HG03520 (cell line): Measurements from ENCODE around the gene PEX13.
"Not testable (repeated sequence)": the region's sequence is repeated elsewhere in the genome, so short reads cannot be mapped to it uniquely, and the experiment has no call there.

Experiments
- ATAC-seq: cut with Tn5 transposase; IDR thresholded peaks from one replicate; pipeline ENCODE4 v1.9.1; 2021; ENCODE audit warnings: mild to moderate bottlenecking, moderate library complexity; ENCODE audit not compliant: unreplicated experiment

The PEX13 gene

GRCh38 chr2:61006486-61007105, 10.9 kb upstream of the PEX13 start:
- ATAC-seq: no peak

- no peak for ATAC-seq
These were observed 8.2 kb upstream of the PEX13 start for GRCh38 chr2:61009355-61009754.

- no peak for ATAC-seq
These were observed 5.8 kb upstream of the PEX13 start for GRCh38 chr2:61011678-61012077.

- not testable (repeated sequence) for ATAC-seq
These were observed 5.2 kb upstream of the PEX13 start for GRCh38 chr2:61012303-61012702.

- ATAC-seq: no peak
These were observed 4.1 kb upstream of the PEX13 start for GRCh38 chr2:61013382-61013781.

- ATAC-seq: no peak
These were observed 2.8 kb upstream of the PEX13 start for GRCh38 chr2:61014763-61015162.

GRCh38 chr2:61015976-61016375, 1.5 kb upstream of the PEX13 start:
- no peak for ATAC-seq

- ATAC-seq: peak; percentile 9
These were observed 1.0 kb upstream of the PEX13 start for GRCh38 chr2:61016392-61017002.

GRCh38 chr2:61017003-61017555, 441 bp upstream of the PEX13 start:
- ATAC-seq: peak; percentile 49

- ATAC-seq: no peak
These were observed 817 bp downstream of the PEX13 start for GRCh38 chr2:61018318-61018755.

- no peak for ATAC-seq
These were observed 1.3 kb downstream of the PEX13 start for GRCh38 chr2:61018798-61019197.

GRCh38 chr2:61021228-61021660, 3.7 kb downstream of the PEX13 start:
- ATAC-seq: no peak

GRCh38 chr2:61023670-61024069, 6.2 kb downstream of the PEX13 start:
- no peak for ATAC-seq

- no peak for ATAC-seq
These were observed 12.0 kb downstream of the PEX13 start for GRCh38 chr2:61029533-61029932.

GRCh38 chr2:61034592-61034991, 17.1 kb downstream of the PEX13 start:
- not testable (repeated sequence) for ATAC-seq

GRCh38 chr2:61036643-61037042, 19.1 kb downstream of the PEX13 start:
- not testable (repeated sequence) for ATAC-seq

- no peak for ATAC-seq
These were observed 25.3 kb downstream of the PEX13 start for GRCh38 chr2:61042807-61043206.

- ATAC-seq: no peak
These were observed 27.1 kb downstream of the PEX13 start for GRCh38 chr2:61044636-61045035.

- ATAC-seq: no peak
These were observed 27.7 kb downstream of the PEX13 start for GRCh38 chr2:61045226-61045625.

- ATAC-seq: no peak
These were observed 28.5 kb downstream of the PEX13 start for GRCh38 chr2:61045999-61046398.

GRCh38 chr2:61055557-61055956, 38.0 kb downstream of the PEX13 start:
- ATAC-seq: no peak

GRCh38 chr2:61057562-61057961, 40.0 kb downstream of the PEX13 start:
- ATAC-seq: no peak
